BLaER1 (cell line): ENCODE results near the gene WDR91.
A peak's percentile ranks its signal among the peaks of the same experiment; 100 is the strongest.

ENCODE experiments used
- H3K27ac ChIP-seq: shearing (Covaris generic); formaldehyde crosslinking; 2 replicates; pipeline ENCODE4 v1.8.1; 2022
- H3K27me3 ChIP-seq: shearing (Covaris generic); formaldehyde crosslinking; 2 replicates; pipeline ENCODE4 v1.8.1; 2022
- H3K36me3 ChIP-seq: shearing (Covaris generic); formaldehyde crosslinking; 2 replicates; pipeline ENCODE4 v1.8.1; 2022
- H3K4me1 ChIP-seq: shearing (Covaris generic); formaldehyde crosslinking; 2 replicates; pipeline ENCODE4 v1.8.1; 2022
- H3K4me2 ChIP-seq: shearing (Covaris generic); formaldehyde crosslinking; 2 replicates; pipeline ENCODE4 v1.8.1; 2022
- H3K4me3 ChIP-seq: shearing (Covaris generic); formaldehyde crosslinking; 2 replicates; pipeline ENCODE4 v1.8.1; 2022
- H3K9ac ChIP-seq: shearing (Covaris generic); formaldehyde crosslinking; 2 replicates; pipeline ENCODE4 v1.8.1; 2022
- H3K9me3 ChIP-seq: shearing (Covaris generic); formaldehyde crosslinking; 2 replicates; pipeline ENCODE4 v1.8.1; 2022
- H4K20me1 ChIP-seq: shearing (Covaris generic); formaldehyde crosslinking; 2 replicates; pipeline ENCODE4 v1.8.1; 2022
- Cebpa-rat ChIP-seq: shearing (Covaris generic); IDR thresholded peaks from 2 replicates; pipeline ENCODE4 v1.8.1; 2022

WDR91 gene

DNA sequence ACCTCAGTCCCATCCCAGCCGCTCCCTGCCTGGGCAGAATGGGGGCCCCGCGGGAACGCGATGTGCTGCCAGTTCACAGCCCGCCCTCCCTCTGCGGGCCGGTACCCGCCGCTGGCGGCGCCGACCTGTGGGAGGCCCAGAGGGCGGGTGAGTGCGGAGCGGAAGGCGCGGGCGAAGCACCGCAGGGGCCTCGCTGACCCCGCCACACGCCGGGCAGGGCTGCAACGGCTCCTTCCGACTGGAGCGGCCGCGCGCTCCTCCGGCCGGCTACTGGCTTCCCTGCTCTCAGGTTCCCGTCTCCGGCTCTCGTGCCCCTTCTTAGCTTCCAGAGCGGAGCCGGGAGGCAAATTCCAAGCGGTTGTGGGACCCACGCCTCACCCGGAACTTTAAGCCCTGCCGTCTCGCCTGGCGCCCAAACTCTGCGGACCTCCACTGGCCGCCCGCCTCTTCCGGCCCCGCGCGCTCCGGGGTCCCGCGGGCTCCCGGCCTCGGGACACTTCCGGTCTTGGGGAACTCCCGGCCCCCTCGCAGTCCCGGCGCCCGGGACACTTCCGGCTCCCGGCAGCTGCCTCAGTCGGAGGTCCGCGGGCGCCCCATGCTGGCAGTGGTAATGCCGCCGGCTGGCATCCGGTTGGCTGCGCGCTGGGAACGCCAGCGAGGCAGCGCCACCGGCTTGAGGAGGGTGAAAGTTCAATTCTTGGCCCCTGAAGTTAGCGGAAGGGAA is 40.9 kb downstream of the WDR91 start, which contains the start of gene CYREN:
Gene CYREN, minus strand, starts transcription at position 434 of the 724 bp plus-strand sequence. CDS start 1,785 bp downstream, outside the sequence.
- Histone ChIP-seq H3K4me1 (peaks cover 37% of the 10 kb centered on the region), H4K20me1 (no peaks in the 10 kb centered on the region), H3K27me3 (no peaks in the 10 kb centered on the region), H3K4me3 (peak within 1 kb of the TSS; percentile 86), H3K36me3 (peaks cover 35% of the 10 kb centered on the region), H3K9ac (peak within 1 kb of the TSS; percentile 97), H3K27ac (peak within 1 kb of the TSS; percentile 98), H3K4me2 (peak within 1 kb of the TSS; percentile 91), H3K9me3 (no peaks in the 10 kb centered on the region)
- TF ChIP-seq Cebpa-rat = no peak

GRCh38 chr7:135169964-135170273 is 41.4 kb downstream of the WDR91 start:
- no peaks in the 10 kb centered on the region for H3K9me3 ChIP-seq
- peaks cover 40% of the 10 kb centered on the region for H3K36me3 ChIP-seq

GRCh38 chr7:135169141-135169963 is 42.0 kb downstream of the WDR91 start:
- Histone ChIP-seq H3K27ac (peak overlapping the region; percentile 98), H3K4me2 (peak overlapping the region; percentile 91), H3K27me3 (no peaks in the 10 kb centered on the region), H3K36me3 (peaks cover 46% of the 10 kb centered on the region), H3K9me3 (no peaks in the 10 kb centered on the region), H3K9ac (peak overlapping the region; percentile 97), H3K4me3 (peak overlapping the region; percentile 86), H3K4me1 (peaks cover 37% of the 10 kb centered on the region), H4K20me1 (no peaks in the 10 kb centered on the region)
- TF ChIP-seq Cebpa-rat = no peak

More at GRCh38 chr7:135169964-135170273, 41.4 kb downstream of the WDR91 start:
- no peak for TF ChIP-seq Cebpa-rat
- H4K20me1 ChIP-seq = no peaks in the 10 kb centered on the region
- H3K27ac ChIP-seq = peak overlapping the region; percentile 98
- H3K4me3 ChIP-seq = peak overlapping the region; percentile 86
- peaks cover 37% of the 10 kb centered on the region for H3K4me1 ChIP-seq
- peak overlapping the region; percentile 97 for H3K9ac ChIP-seq
- no peaks in the 10 kb centered on the region for H3K27me3 ChIP-seq
- peak overlapping the region; percentile 91 for H3K4me2 ChIP-seq

DNA sequence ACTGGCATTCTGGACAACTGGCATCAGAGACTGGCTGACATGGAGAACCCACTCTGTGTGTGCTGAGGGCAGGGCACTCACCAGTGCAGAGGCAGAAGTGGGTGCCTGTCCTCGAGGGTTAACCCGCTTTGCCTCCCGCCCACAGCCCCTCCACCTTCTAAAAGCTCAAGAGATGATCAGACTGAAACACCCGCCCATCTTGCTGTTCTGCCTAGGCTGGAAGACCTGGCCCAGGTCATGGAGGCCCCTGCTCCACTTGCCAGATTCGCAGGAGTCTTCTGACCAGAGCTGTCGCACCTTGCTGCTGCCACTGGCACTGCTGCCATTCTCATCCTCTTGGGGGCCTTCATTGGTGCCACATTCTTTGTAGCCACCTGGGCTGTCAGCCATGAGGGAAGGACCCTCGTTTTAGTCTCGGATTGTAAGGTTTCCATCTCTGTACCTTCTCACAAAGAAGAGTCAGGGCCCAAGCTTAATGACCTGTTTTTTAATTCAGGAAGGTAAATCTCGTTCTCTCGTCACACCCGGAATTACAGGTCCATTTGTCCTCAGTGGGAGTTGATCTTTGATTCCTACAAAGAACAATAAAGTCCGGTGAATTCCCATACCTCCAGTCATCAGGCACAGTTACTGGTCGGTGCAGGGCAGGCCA is 42.7 kb downstream of the WDR91 start:
- H3K4me1 ChIP-seq = peaks cover 37% of the 10 kb centered on the region
- no peak overlapping the region; the same call in 1 of the 2 replicates for H3K9ac ChIP-seq
- peaks cover 53% of the 10 kb centered on the region for H3K36me3 ChIP-seq
- peak overlapping the region; percentile 86; the same call in 1 of the 2 replicates for H3K4me3 ChIP-seq
- no peaks in the 10 kb centered on the region for H3K27me3 ChIP-seq
- 0 out of 2 replicates have a peak, but pooled peaks cover 2% of the 10 kb centered on the region for H3K9me3 ChIP-seq
- H3K27ac ChIP-seq = no peak overlapping the region
- TF ChIP-seq Cebpa-rat = no peak
- H3K4me2 ChIP-seq = peak overlapping the region; percentile 91
- H4K20me1 ChIP-seq = no peaks in the 10 kb centered on the region

DNA sequence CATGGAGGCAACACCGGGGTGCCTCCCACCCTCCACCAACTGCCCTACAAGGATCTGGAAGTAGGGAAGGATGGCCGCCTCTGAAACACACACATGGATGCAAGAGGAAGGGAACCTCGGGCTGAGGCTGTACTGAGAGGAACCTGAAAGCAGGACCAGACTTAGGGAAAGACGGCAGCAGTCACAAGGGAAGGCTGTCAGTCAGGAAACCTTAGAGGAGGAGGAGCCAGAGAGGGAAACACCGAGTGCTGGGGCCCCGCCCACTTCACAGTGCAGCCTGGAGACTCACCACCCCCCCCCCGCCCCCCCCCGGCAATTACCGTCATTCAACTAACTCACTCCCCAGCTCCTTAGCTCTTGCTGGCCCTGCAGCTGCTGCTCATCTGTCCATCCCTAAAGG is 43.3 kb downstream of the WDR91 start:
- TF ChIP-seq Cebpa-rat = no peak
- H3K4me2 ChIP-seq = peak overlapping the region; percentile 91
- H3K4me3 ChIP-seq = no peak overlapping the region

GRCh38 chr7:135167365-135167917 is 43.9 kb downstream of the WDR91 start:
- TF ChIP-seq Cebpa-rat = no peak
- peaks cover 65% of the 10 kb centered on the region for H3K36me3 ChIP-seq

More for the DNA sequence above, 43.3 kb downstream of the WDR91 start:
- H3K27ac ChIP-seq = no peak overlapping the region
- peaks cover 8% of the 10 kb centered on the region; the same call in 1 of the 2 replicates for H3K9me3 ChIP-seq
- peaks cover 59% of the 10 kb centered on the region for H3K36me3 ChIP-seq
- no peaks in the 10 kb centered on the region for H3K27me3 ChIP-seq
- no peaks in the 10 kb centered on the region for H4K20me1 ChIP-seq
- H3K4me1 ChIP-seq = peaks cover 37% of the 10 kb centered on the region
- H3K9ac ChIP-seq = no peak overlapping the region

DNA sequence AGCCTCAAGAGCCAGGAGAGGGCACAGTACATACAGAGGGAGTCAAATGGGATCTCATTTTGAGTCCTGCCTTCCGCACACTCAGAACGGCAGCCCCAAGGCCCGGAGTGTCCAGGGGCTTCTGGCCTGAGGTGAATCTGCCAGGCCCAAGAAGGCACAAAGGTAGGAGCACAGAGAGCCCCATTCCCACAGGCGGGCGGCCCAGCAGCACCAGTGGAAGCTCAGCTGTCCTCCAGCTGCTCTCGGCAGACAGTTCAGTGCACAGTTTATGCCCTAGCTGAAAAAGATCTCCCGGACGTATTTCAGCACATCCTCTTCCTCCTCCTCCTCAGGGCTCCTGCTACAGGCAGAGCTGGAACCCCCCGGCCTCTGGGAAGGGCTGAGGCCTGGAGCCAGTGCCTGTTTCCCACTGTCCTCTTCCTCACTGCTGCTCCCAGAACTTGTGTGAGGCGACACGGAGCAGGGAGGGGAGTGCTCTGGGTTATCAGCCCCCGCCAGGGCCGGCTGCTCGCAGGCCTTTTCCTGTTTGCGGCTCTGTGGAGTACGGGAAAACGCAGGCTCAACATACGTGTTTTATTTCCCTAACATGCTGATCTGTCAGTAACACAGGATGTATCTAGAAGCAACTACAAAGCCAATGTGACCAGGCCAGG is 44.9 kb downstream of the WDR91 start:
- Histone ChIP-seq H3K36me3 (peaks cover 75% of the 10 kb centered on the region), H3K27me3 (no peaks in the 10 kb centered on the region), H3K4me3 (no peak overlapping the region), H4K20me1 (no peaks in the 10 kb centered on the region), H3K9me3 (peaks cover 23% of the 10 kb centered on the region), H3K4me2 (no peak overlapping the region), H3K27ac (no peak overlapping the region), H3K9ac (no peak overlapping the region), H3K4me1 (peaks cover 37% of the 10 kb centered on the region)
- TF ChIP-seq Cebpa-rat = no peak

More at GRCh38 chr7:135167365-135167917, 43.9 kb downstream of the WDR91 start:
- H4K20me1 ChIP-seq = no peaks in the 10 kb centered on the region
- peaks cover 37% of the 10 kb centered on the region for H3K4me1 ChIP-seq
- peaks cover 14% of the 10 kb centered on the region for H3K9me3 ChIP-seq
- peak overlapping the region; percentile 30 for H3K4me2 ChIP-seq
- no peak overlapping the region for H3K27ac ChIP-seq
- no peaks in the 10 kb centered on the region for H3K27me3 ChIP-seq
- no peak overlapping the region for H3K9ac ChIP-seq
- H3K4me3 ChIP-seq = no peak overlapping the region

- no peak overlapping the region for H3K4me2 ChIP-seq
- H3K27ac ChIP-seq = no peak overlapping the region
- H3K36me3 ChIP-seq = peaks cover 76% of the 10 kb centered on the region
- peaks cover 23% of the 10 kb centered on the region for H3K9me3 ChIP-seq
- H3K4me1 ChIP-seq = peaks cover 38% of the 10 kb centered on the region
- H4K20me1 ChIP-seq = no peaks in the 10 kb centered on the region
- TF ChIP-seq Cebpa-rat = no peak
- H3K9ac ChIP-seq = no peak overlapping the region
- no peak overlapping the region for H3K4me3 ChIP-seq
- no peaks in the 10 kb centered on the region for H3K27me3 ChIP-seq
Measured at GRCh38 chr7:135165862-135166261, 45.5 kb downstream of the WDR91 start.
